HG03342 (cell line): ENCODE measurements around the gene NFIC.
"Not testable (repeated sequence)": the region's sequence is repeated elsewhere in the genome, so short reads cannot be mapped to it uniquely, and the experiment has no call there.

Experiments used
- ATAC-seq: cut with Tn5 transposase; IDR thresholded peaks from one replicate; pipeline ENCODE4 v1.9.1; 2021; ENCODE audit warnings: mild to moderate bottlenecking, moderate library complexity; ENCODE audit not compliant: unreplicated experiment

The NFIC gene

DNA sequence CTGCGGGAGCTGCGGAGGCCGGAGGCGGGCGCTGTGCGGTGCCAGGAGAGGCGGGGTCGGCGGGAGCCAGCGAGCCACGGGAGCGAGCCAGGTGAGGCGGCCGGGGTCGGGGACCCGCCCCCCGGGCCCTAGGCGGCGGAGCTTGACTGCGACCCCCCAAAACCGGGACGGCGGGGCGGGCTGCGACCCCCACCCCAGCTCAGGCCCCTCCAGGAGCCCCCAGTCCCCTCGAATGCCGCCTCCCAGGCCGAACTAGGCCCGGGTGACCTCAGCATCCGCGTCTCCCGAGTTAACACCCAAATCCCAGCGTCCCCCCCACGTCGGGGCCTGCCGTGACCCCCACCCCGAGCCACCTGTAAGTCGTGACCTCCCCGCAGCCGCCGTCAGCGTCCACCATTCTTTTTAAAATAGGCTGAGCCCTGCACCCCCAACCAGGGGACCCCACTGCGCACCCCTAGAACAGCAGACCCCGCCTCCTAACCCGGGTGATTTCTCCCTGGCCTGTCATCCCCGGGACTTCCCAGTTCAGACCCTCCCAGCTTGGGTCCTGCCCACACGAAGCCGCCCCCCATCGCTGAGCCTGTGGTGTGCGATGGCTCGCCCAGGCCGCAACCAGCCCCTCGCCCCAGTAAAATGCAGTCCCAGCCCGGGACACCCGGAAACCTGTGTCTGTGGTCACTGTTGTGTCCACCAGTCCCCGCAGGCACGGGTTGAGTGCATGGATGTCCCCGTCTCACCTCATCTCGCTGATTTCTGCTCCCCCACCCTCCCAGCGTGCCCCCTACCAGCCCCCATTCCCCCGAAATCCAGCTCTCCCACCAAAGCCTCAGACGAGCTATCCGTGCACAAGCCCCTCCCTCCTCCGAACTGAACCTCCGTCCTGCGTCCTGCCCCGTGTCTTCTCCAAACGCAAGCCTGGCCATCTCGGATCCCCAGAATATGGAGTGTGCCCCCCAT, 140.3 kb downstream of the NFIC start:
- peak; percentile 12 for ATAC-seq

GRCh38 chr19:3507371-3508120, 141.2 kb downstream of the NFIC start:
- no peak for ATAC-seq

DNA sequence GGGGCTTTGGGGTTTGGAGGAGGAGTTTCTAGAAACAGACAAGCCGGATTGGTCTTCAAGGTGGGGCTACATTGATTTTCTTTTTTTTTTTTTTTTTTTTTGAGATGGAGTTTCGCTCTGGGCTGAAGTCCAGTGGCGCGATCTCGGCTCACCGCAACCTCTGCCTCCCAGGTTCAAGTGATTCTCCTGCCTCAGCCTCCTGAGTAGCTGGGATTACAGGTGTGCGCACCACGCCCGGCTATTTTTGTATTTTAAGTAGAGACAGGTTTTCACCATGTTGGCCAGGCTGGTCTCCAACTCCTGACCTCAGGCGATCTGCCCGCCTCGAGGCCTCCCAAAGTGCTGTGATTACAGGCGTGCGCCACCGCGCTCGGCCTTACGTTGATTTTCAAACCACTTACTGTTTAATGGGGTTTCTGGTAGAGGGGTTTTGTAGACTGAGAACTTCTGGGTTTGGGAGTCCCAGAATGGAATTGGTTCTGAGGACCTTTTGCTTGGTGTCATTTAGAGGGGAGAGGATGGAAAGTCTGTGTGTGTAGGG, 141.8 kb downstream of the NFIC start:
- ATAC-seq: not testable (repeated sequence)

DNA sequence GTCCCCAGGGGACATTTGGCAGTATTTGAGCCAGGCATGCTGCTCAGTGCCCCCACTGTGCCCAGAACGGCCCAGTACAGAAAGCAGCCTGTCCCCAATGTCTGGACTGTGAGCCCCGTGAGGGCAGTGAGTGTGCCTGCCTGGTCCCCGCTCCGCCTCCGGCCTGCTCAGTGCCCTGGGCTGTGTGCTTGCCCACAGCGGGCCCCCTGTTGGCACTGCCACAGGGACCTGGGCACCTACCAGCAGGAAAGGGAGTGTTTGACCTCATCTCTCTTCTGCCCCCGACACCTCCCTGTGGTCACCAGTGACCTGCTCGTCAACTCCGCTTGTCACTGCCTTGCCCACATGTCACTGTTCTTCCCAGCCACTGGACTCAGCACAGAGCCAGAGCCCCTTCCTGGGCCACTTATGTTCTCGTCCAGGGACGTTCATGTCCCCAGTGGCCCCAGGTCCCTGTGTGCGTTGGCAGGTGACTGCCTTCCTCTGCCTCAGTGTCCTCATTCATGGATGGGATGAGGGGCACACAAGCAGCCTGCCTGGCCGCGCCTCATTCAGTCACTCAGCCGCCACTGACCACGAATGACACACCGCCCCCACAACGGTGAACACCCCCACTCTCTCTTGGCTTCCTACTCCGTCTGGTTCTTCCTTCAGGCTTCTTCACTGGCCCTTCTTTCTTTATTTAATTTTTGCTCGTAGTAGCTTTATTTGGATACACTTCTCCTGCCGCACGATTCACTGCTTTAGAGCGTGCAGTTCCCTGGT, 142.6 kb downstream of the NFIC start:
- no peak for ATAC-seq

- ATAC-seq: no peak
Observed at GRCh38 chr19:3509566-3509989, 143.2 kb downstream of the NFIC start.

GRCh38 chr19:3510727-3511126, 144.3 kb downstream of the NFIC start:
- no peak for ATAC-seq

GRCh38 chr19:3511506-3512251, 145.3 kb downstream of the NFIC start:
- no peak for ATAC-seq

DNA sequence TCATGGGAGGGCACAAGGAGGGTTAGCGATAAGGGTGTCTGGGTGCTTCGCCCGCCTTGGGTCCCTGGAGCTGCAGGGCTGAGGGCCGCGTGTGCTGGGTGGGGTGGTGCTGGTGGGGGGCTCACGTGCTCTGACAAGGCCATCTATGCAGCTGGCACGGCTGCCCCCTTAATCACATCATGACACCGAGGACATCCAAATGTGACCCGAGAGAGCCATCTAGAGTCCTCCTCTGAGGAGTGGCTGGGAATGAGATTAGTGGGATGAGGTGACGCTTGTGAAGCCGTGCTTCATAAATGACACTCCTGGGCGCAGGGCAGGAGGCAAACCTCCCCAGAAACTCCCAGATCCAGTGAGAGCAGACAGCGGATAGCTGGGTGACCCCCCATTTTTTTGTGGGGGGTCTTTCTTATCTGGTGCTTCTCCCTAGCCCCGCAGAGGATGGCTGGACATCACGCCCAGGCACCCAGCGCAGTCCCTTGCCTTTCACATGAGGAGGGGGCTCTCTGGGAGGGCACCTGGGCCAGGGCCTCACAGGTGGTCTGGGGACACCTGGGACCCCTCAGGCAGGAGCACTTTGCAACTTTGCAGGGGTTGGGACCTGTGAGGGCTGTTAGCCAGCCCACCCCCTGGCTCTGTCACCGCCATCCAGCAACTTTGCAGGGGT, 146.3 kb downstream of the NFIC start:
- ATAC-seq: no peak

GRCh38 chr19:3513229-3514140, 147.1 kb downstream of the NFIC start:
- ATAC-seq: no peak

GRCh38 chr19:3514930-3515329, 148.5 kb downstream of the NFIC start:
- no peak for ATAC-seq

DNA sequence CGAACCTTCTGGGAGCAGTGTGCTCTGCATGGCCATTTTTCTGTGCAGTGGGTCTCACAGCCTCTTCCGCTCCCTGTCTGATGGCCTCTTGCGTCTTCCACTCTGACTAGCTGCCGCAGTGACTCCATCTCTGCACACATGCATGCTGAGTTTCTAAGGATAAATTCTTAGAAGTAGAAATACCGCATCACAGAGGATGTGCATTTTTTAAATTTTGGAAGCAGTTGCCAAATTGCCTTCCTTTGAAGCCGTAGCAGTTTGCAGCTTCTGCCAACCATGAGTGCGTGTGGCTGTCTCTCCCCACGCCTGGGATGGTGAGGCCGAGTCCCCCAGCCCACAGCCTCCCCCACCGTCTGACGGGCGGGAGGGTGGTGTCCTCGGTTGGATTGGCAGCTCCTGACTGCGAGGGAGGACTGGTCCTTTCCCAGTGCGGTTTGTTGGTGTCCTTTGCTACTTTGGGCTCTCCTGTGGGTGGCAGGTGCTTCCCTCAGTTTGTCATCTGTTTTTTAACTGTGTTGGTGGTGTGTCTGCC, 149.6 kb downstream of the NFIC start:
- no peak for ATAC-seq

- no peak for ATAC-seq
Observed at GRCh38 chr19:3516675-3517207, 150.4 kb downstream of the NFIC start.

DNA sequence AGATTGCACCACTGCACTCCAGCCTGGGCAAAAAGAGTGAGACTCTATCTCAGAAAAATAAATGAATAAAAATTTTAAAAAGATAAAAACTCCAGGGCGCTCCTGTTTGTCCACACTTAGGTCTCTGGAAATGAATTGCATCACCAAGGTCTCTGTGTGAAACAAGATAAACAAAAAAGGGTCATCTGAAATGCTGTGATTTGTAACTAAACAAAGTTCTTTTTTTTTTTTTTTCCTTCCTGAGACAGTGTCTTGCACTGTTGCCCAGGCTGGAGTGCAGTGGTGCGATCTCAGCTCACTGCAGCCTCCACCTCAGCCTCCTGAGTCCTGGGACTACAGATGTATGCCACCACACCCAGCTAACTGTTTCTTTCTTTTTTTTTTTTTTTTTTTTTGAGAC, 151.3 kb downstream of the NFIC start:
- no peak for ATAC-seq

GRCh38 chr19:3518255-3518654, 151.9 kb downstream of the NFIC start:
- no peak for ATAC-seq

DNA sequence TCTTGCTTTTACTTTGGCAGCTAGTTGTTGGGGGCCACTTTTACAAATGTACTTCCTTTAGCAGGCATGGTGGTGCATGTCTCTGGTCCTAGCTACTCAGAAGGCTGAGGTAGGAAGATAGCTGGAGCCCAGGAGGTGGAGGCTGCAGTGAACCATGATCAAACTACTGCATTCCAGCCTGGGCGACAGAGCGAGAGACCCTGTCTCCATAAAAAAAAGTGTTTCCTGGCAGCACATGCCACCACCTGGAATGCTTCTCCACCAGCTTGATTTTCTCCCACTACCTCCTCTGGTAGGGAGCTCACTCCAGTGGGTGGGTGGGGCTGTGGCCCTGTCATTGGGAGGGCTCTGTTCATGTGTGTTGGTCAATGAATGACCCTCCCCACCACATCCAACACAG, 152.3 kb downstream of the NFIC start:
- no peak for ATAC-seq
